GM19240 (cell line): ENCODE measurements around the gene FBXL4.

Experiments used
- DNase-seq: peaks from one replicate; pipeline ENCODE4 v3.0.0; 2011; ENCODE audit warnings: low spot score; ENCODE audit not compliant: insufficient read length

FBXL4 gene

DNA sequence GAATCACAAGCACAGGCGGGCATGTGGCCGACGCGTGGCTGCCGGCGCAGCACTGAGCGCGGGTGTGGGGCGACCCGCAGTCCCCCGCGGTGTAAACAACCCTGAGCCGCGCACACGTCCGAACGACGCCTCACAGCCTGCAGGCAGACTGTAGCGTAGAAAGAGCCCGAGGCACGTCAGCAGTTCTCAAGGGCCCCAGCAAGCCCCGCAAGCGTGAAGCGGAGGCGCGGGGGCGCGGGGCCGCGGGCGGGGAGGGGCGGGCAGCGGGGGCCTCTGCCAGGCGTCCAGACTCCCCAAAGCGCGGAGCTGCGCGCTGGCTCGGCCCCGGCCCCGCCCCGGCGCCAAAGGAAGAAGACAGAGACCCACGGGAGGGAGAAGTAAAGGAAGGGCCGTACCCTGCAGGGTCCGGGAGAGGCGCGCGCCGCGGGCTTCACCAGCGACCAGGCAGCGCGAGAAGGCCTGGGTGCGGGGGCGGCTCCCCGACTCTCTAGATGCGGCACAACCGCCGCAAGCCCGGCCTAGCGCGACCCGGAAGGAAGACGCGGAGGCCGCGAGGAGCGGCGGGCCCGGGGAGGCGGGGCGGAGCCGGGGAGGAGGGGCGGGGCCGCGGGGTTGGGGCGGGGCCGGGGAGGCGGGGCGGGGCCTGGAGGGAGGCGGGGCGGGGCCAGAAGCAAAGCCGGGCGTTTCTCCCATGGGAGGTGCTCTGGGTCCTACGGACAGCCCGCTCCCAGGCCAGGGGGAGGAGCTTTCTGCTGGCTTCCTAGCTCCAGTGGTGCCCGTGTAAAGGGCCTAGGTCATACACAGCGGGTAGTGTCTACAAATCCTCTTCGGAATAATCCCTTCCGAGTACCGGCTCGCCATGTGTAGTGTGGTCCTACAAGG, at the start of gene FBXL4:
FBXL4 (minus strand) TSS at position 536 of the 882 bp plus-strand sequence. CDS start 20,958 bp downstream, outside the sequence.
- peak; percentile 55 for DNase-seq

DNA sequence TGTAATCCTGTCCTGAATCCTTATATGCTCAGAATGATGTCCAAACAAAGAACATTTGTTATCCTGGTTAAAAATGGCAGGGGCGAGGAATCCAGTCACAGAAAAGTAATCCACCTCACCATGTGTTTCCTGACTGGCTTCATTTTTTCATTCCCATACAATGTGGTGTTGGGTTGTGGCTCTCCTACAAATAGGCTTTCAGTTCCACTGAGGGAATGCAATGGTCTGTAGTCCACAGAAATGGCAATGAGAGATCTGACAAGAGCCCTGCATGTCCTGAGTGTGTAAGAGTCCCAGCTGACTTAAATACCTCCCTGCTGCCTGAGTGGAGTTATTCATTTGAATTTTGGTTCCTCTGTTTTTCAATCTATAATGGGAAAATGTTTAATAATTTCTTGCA, 47.4 kb upstream of the FBXL4 start:
- DNase-seq, result no peak

DNA sequence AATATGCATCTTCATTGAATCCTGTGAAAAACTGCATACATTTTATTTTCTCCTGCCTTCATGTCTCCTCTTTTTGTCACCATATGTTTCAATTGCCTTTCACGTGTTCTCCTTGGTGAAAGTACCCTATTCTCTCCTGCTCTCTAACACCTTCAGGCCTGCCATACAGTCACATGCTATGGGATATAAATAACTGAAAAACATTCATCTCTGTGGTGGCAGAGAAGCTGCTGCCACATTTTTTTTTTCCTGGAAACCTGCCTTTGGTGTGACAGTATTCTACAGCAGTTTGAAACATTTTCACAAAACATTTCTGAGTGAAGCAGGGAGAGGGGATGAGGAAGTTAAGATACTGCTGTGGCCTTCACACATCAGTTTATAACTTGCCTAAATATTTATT, 44.8 kb upstream of the FBXL4 start:
- no peak for DNase-seq

DNA sequence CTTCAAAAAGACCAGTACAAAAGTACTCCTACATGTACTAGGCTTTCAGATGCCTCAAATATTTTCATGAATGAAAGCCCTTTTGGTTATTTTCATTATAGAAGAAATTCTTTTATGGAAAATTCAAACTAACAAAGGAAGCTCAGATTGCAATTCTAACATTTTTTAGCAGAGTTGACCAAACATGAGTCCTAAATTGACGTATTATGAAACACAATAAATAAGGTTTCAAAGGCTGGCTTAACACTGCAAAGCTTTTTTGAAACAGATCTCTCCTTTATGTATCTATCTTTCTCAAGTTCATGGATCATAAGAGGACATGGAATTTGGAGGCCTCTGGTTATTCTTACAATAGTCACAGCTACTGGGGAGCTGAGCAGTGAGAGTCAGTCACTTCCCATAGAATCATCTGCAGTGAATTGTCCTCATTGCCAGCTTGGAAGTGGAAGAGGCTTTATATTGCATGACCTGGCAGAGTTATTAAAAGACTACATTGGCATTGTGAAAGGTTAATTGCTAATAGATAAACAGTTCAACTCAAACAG, 38.4 kb upstream of the FBXL4 start:
- DNase-seq, result no peak

DNA sequence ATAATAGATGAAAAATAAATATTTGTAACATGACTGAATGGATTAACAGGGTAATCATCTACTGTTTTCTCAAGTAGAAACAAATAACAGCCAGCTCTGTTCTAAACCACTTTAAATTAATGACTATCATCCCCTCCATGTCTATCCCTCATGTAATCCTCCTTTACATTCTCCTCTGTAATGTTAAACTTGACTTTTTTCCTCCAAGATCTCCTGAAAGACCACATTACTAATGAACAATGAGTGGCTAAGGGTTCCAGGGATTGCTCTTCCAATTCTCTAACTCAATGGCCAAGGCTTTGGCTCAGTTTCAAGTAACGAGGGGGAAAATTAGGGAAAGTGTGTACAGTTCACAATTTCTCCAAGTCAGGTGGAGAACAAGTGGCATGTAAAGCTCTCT, 37.6 kb upstream of the FBXL4 start:
- no peak for DNase-seq

DNA sequence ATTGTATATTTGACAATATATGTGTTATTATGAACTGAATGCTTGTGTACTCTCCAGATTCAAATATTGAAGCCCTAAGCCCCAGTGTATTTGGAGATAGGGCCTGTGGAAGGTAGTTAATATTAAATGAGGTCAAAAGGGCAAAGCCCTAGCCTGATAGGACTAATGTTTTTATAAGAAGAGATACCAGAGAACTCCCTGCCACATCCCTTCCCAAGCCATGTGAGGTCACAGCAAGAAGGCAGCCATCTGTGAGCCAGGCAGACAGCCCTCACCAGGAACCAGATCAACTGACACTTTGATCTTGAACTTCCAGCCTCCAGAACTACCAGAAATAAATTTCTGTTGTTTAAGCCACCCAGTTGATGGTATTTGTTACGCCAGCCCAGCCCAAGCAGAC, 36.4 kb upstream of the FBXL4 start:
- no peak for DNase-seq

DNA sequence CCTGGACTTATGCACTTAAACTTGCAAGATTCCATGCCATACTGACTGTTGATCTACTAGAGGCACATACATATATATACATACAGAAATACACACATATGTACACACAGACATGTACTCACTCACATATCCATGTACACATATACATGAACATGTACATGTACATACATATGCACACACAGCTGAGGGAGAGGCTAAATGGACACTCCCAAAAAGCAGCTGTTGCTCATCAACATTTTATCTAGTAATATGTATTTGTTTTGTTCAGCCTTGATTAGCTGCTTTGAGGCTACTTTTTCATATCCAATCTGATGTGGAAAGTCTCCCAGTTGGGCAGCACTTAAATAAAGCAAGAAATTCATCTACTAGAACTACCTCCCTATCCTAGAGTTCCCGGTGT, 33.7 kb upstream of the FBXL4 start:
- DNase-seq, result no peak

DNA sequence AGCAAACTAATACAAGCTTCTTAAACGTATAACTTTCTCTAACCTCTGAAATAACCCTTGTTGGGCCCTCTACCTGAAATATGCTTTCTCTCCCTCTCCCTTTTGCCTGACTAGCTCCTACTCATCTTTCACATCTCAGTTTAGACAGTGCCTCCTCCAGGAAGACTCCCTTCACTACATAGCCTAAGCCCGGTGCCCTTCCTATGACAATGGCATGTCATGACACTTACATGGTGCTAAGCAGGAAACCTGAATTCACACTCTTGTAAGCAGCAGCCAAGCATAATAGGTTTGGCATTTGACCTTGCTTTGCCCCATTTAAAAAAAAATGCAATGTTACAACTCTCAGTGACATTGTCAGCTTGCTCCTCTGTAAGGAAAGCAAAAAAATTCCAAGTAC, 33.1 kb upstream of the FBXL4 start:
- no peak for DNase-seq

DNA sequence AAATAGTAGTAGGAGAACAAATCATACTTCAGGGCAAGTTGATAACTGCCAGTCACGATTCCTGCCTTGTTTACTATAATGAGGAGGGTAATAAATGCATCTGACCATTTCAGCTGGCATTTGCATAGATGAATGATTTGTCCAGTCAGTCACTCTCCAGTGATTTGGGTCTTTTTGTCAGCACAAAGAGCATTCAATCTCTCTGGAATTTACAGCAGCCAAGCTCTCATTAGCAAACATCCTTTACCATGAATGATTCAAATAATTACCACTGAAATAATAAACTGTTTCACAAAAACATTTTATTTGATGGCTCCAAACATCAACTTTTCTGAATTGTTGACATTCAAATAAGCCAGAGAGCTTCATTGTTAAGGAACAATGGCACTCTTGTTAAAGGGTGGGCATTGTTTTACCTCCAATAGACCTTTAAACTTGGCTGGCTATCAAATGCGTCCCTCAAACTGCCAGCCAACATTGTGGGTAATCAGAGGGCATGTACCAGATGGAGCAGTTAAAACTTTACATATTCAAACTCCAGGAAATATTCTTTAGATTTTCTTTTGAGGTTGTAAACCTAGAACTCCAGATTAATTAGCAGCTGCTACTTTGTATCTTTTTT, 30.0 kb upstream of the FBXL4 start:
- DNase-seq, result no peak

DNA sequence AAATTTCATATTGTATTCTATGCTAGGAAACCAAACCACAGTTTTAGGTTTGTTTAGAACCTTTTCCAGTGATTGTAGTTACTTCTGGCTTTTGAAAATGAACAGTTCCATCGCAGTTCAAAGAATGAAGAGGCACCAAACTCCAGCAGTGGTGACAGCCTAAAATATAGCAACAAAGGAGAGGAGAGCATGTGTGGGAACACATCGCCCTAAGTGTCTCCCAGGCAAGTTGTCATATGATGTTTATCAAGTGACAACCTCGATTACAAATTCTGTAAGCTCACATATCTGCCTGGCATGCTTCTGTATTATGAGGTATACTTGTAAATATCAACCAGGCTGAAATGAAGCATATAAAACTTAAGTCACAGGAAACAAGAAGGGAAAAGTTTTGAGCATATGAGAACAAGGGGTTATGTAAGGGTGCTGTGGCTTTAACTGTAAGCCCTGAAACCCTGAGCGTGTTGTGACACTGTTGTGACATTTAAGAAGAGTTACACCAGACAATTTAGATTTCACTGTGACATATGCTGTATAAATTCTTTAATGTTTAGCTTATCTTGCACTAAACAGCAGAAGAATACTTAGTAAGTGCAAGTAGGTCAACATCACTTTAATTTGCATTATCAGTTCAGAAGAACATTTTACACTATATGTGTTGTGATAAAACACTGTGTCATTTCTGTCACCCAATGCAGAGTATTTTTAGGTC, 29.1 kb upstream of the FBXL4 start:
- no peak for DNase-seq

DNA sequence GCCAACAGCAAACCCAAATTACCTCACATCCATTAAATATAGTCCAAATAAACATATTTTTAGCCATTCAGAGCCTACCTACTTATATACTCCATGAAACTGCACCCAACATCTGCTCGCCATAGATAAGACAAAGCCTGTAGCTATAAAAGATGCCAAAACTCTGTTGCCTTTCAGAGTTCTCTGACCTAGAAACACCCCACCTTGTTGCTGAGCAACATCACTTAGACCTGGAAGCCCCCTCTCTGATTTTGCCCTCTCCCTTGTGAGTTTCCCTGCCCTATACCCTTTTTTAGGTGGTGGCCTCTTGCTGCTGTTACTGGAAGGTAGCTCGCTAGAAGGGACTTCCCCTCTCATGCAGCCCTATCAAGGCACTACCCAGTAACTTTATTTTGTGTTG, 27.7 kb upstream of the FBXL4 start:
- no peak for DNase-seq

DNA sequence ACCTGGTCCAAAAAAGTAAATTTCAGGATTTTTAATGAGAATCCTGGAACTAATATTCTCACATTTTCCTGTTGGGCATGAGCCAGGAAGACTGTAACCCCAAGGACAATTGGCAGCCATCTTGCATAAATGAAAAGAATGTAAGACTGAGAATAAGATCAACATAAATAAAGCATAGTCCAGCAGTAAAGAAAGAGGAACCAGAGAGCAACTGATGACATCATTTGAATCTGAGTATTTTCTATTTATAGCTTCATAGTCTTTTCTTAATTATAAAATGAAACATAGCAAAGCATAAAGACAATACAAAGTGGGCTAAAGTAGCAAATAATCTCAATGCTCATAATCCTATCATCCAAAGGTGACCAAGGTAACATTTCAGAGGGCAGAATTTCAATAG, 26.6 kb upstream of the FBXL4 start:
- no peak for DNase-seq

DNA sequence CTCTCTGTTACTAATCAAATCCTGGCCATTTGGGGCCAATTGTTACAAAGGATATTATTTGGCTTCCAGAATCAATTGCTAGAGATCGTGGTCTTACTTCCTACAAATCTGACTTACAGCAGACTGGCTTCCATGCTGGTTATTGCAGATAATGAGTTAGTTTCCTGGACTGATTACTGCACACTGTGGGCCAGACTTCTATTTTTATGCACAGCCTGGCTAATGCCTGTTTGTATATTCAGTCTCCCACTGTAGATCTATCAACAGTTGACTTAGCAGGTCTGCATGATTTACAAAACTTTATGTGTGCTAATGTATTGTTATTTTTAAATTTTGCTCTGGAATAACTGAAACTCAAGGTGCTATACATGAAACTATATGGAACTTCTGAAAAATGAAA, 25.8 kb upstream of the FBXL4 start:
- DNase-seq, result no peak

DNA sequence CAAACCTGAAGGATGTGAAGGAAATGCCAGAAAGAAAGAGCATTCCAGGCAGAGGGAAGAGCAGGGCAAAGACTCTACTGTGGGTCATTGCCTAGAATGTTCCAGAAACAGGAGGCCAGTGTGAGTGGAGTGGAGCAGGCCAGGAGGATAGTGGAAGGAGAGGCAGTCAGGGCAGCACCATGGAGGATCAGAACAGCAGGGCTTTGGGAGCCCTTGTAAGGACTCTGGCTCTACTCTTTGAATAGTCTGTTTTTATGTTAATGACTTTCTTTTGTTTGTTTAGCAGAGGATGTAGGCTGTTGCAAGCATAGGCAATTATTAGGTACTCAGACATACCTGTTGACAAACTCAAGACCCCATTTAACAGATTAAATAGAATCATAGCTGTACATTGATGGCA, 23.6 kb upstream of the FBXL4 start:
- no peak for DNase-seq

DNA sequence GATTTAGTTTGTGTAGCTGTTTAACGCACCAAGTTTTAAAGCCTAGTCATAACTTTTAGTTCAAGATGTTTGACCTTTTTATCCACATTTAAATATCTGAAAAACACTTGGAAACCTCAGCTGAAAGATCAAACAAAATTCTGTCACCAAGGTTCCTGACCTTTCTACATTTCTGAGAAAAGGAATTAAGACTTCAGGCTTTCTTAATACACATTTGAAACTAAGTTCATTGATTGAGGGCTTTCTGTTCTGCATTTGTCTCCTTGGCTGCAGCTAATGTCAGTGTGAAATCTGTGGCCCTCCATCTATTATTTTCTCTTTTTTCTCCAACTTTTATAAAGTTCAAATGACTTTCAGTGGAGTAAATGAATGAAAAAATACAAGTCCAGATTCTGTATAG, 22.7 kb upstream of the FBXL4 start:
- no peak for DNase-seq

DNA sequence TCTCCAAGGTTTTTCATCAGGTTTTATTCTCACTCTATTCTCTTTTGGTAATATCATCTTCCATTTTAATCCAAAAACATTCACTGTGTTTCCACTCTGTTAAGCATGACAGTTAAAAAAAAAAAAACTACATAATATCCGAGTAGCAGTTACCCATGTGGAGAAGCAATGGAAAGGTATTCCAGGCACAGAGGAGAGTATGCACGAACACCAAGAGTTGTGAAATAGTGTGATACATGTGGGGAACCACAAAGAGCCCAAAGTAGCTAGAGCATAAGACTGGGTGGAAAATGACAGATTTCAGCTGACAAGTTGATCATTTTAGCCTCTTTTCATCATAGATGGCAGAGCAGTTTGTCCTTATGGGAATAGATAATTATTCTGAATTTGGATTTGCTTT, 19.9 kb upstream of the FBXL4 start:
- no peak for DNase-seq

DNA sequence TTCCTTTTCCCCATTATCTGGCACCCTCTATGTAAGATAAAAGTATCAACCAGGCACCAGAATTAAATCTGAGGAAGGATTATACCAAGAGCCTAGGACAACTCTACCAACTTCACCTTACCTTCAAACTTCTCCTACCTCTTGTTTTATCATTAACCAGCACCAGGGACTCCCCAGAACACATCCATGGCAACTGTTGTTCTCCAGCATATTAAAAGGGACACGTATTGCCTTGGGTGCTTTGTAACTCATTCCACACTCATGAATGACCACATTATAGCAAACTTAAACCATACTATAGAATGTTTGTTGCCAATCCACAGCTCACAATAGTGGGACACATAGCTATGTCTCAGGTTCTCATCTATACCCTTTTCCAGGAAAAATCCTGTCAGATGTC, 11.9 kb upstream of the FBXL4 start:
- DNase-seq, result no peak

DNA sequence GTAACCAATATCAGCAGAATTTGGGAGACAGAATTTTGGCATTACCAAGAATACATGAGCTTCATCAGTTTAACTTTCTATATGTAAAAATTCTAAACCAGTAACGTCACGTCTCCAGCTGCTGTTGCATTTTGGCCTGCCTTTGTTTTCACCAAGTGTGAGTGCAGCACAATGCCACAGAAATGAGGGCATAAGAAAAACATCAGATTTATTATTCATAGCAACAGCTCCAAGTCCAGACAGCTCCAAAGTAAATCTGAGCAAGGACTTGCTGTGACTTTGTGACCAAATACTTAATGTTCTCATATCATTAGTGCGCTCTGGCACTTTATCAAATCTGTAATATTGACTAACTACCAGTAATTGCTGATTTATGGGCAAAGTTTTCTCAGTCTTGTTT, 11.0 kb upstream of the FBXL4 start:
- DNase-seq, result no peak

DNA sequence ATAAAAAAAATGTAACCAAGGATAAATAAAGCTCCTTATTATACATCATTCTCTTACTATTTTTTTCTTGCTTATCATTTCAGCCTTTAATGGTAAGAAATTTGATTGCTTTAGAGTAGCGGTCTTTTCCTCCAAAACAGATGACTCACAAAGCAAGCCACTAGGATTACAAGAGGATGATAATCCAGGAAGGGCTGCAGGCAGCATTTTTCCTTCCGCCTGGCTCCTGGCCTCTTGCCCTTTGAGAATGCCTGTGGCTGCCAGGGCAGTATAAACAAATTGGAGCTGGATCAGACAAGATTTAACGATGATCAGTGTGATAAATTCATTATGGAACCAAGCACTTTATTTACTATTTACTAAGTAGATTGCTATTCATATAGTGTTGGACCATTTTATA, 9.7 kb upstream of the FBXL4 start:
- no peak for DNase-seq

DNA sequence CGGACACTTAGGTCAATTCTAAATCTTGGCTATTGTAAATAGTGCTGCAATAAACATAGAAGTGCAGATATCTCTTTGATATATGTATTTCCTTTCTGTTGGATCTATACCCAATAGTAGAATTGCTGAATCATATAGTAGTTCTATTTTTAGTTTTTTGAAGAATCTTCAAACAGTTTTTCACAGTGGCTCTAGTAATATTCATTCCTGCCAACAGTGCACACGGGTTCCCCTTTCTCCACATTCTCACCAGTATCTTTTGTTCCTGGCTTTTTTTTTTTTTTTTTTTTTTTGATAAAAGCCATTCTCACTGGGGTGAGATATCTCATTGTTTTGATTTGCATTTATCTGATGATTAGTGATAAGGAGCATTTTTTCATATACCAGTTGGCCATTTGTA, 1.8 kb upstream of the FBXL4 start:
- no peak for DNase-seq

DNA sequence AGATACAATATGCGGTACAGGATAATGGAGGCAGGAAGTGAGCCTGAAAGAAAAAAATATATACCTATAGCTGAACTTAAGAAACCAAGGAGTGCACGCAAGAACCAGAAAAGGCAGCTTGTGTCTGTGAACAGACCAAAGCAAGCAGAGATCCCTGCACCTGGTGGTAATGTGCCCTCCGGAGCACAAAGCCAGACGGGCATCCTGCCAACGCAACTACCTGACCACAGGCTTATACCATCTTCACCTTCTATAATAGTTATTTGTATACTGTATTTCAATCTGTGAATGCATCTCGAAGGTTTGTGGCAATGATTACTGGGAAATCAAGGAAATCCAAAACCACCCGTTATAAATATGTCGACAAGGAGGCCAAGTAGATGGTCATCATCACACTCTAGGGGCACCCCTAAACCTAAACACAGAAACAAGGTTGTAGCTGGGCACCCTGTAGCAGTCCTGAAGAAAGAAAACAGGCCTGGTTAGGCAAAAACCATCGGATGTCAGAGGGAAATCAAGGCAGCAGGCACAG, 801 bp downstream of the FBXL4 start:
- DNase-seq, result no peak
